Tibial nerve (tissue), 3 donors: ENCODE data around the gene TBL1XR1.

Experiments
- POLR2A ChIP-seq, 2 donors: fragments of 450-650 bp; IDR thresholded peaks; one replicate each; pipeline ENCODE4 v1.6.1; 2017; ENCODE audit warnings: antibody characterized with exemption in 2 of 2, mild to moderate bottlenecking in 2 of 2, moderate library complexity in 2 of 2
- TF ChIP-seq, protein P1 (sequence below), 5 experiments: fragments of 200-600 bp in 3 of 5; fragments of 450-650 bp in 2 of 5; sonication (generic) in 3 of 5; IDR thresholded peaks; one replicate each; pipeline ENCODE4 v1.5.1; 2016 to 2019; ENCODE audit warnings: antibody characterized with exemption in 5 of 5, mild to moderate bottlenecking in 3 of 5, moderate library complexity in 2 of 5

DNA sequence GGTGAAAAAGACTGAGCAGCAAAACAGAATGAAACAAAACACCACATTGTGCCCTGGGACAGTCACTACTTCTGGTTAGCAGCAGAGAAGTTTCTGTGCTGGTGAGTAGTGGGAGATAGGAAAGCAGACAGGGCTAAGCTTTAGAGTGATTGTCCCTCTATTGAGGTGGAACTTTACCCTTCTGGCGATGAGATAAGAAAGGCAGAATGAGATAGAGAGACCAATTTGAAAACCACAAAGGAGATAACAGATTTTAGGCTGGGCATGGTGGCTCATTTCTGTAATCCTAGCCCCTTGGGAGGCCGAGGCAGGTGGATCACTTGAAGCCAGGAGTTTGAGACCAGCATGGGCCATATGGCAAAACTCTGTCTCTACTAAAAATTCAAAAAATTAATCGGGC lies 208.5 kb downstream of the TBL1XR1 start:
- TF ChIP-seq, protein P1, sequence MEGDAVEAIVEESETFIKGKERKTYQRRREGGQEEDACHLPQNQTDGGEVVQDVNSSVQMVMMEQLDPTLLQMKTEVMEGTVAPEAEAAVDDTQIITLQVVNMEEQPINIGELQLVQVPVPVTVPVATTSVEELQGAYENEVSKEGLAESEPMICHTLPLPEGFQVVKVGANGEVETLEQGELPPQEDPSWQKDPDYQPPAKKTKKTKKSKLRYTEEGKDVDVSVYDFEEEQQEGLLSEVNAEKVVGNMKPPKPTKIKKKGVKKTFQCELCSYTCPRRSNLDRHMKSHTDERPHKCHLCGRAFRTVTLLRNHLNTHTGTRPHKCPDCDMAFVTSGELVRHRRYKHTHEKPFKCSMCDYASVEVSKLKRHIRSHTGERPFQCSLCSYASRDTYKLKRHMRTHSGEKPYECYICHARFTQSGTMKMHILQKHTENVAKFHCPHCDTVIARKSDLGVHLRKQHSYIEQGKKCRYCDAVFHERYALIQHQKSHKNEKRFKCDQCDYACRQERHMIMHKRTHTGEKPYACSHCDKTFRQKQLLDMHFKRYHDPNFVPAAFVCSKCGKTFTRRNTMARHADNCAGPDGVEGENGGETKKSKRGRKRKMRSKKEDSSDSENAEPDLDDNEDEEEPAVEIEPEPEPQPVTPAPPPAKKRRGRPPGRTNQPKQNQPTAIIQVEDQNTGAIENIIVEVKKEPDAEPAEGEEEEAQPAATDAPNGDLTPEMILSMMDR (IDR thresholded peaks at IDR 0.05) = no peak
- no peak for TF ChIP-seq POLR2A (IDR thresholded peaks at IDR 0.05)
